GM18511 (cell line): Measurements from ENCODE around the gene TMEM167A.

ENCODE experiments used
- ATAC-seq: cut with Tn5 transposase; IDR thresholded peaks from one replicate; pipeline ENCODE4 v1.9.1; 2021; ENCODE audit warnings: mild to moderate bottlenecking, moderate library complexity; ENCODE audit not compliant: unreplicated experiment

The TMEM167A gene

GRCh38 chr5:83076742-83077661, at the start of gene TMEM167A, which contains the start of gene XRCC4:
Gene TMEM167A (minus strand): TSS chr5:83077394. CDS start chr5:83077323, 71 bp downstream.
Gene XRCC4 (plus strand): TSS chr5:83077547. CDS start chr5:83104920, 27,373 bp downstream.
- ATAC-seq, result peak; percentile 98

DNA sequence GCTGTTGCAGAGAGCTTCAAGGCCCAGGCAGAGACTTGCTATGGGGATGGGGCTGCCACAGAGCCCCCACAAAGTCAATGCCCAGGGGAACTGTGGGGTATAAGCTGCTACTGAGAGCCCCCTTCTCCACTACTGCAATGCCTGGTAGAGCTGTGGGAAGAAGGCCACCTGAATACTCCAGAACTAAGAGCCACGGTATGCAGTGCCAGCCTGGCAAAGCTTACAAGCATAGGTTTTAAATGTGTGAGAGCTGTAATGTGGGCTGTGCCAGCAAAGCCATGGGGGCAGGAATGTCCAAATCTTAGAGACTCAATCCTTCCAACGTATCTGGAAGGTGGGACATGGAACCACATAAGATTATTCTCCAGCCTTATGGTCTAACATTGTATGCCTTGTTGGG, 49.3 kb upstream of the TMEM167A start:
- no peak for ATAC-seq

GRCh38 chr5:83125560-83125959, 48.4 kb upstream of the TMEM167A start:
- no peak for ATAC-seq

GRCh38 chr5:83124593-83124992, 47.4 kb upstream of the TMEM167A start:
- no peak for ATAC-seq

- ATAC-seq, result no peak
Measured at GRCh38 chr5:83118976-83119375, 41.8 kb upstream of the TMEM167A start.

- ATAC-seq, result no peak
Measured at GRCh38 chr5:83118471-83118870, 41.3 kb upstream of the TMEM167A start.

DNA sequence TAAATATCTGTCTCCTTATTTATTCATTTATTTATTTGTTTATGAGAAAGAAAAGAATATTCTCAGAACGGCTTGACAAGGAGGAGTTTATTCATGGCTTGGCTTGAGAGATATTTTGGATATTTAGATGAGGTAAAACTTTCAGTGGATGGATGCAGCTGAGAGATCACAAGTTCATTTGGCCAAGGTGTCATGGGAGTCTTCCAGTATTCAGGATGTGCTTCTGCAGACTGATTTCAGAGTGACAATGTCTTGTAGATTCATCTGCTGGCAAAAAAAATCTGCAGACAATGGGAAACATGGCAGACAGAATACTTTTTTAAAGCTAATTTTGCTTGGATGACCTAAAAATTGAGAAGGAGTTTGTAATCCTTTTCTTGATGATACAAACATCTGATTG, 38.6 kb upstream of the TMEM167A start:
- no peak for ATAC-seq

DNA sequence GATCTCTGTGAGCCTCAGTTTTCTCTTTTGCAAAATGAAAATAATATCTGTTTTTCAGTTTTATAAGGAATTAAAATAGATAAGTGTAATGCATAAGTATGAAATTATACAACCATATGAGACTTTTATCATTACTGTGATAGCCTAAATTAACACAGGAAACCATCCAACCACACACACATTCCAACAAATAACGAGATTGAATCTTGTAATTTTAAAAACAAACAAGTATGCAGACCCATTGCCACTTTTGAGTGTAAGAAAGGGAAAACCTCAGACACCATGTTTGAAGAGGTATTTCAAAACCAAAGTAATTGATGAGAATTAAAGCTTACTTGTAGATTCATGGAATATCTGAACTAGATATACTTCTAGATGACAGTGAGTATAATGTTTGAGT, 32.2 kb upstream of the TMEM167A start:
- ATAC-seq, result no peak

- no peak for ATAC-seq
Measured at GRCh38 chr5:83107692-83108420, 30.7 kb upstream of the TMEM167A start.

DNA sequence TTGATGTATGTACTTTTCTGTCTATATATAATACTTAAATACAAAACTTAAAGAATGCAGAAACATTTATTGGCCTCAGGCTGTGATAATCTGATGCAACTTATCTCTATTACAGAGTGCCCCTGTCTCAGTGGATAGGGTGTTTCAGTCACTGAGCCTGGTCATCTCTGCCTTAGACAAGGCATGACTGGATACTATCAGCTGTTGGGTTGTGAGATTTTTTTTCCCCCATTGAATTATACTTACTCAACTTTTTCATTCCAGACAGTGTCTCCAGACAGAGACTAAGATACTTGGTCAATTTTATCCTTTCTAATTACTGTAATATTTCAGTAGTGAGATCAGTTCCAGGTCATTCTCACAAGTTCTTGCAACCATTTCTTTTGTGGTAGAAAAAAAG, 26.8 kb upstream of the TMEM167A start:
- ATAC-seq, result no peak

DNA sequence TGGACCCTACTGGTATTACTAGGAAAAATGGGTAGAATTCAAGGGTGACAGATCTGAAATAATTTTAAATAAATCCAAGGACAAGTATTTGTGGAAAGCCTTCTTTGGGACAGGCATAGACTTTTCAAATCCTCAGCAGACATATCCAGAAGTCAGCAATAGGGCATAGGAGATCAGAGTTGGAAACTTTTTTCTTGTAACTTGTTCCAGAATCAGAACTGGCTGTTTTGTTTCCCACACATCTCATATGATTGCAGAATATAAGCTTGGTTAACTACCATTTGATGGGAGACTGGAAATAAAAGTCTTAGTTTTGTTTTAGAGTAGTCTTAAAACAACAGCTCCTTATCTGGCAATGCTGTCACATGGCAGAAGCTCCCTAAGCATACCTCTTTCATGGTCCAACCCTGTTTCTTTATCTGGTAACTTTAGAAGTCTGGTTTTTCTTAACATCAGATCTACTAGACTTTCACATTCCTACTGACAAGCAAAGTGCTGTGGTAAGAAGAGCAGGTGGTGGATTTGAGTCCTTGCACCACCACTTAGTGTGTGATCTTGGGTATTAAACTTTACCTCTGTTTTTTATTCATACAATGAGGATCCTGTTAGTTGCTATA, 25.3 kb upstream of the TMEM167A start:
- ATAC-seq, result no peak

DNA sequence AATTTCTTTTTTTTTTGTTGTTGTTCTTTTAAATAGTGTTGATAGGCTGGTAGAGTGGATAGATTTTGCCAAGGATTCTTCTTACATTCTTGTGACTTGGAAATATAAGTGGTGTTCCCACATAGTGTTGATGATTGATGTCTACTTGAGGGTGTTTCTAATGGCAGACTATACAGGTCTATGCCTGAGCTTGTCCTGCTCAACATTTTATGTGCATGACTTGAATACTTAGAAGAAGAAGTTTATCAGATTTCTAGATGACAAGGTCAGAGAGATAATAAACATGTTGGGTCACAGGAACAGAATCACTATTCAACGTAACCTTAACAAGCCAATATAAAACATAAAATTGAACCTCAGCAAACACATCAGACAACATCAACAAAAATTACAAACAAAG, 24.3 kb upstream of the TMEM167A start:
- no peak for ATAC-seq

DNA sequence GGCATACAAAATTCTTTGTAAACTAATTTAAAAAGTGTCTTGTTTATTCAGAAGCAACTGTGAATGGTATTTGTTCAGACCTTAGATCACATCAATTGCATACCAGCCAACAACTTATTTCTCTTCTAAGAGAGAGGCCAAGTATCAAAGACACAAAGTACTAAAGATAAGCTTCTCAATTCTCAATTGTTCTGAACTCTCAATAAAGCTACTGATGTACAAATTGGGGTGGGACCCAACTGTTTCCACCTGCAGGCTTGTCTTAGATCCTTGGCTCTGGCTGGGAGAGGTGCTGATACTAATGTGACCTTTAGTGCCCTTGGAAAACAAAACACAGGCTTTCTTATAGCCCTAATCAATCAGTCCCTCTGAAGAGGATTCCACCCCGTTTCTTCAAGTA, 22.3 kb upstream of the TMEM167A start:
- ATAC-seq, result no peak

DNA sequence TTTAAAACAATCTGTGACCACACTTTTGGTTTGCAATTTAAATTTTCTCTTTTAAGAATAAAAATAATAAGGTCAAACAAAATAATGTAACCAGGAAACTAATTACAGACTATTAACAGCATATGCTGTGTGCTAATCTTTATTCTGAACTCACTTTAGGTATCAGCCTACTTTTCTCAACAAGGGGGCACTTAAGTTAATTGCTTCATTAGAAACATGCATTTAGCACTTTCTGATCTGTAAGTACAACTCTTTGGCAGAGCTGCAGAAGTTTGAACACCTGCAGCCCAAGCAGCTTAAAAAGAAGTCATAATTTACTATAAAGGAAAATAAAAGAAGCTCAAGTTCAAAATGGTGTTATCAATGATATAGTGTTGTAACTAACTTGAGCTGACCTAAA, 21.8 kb upstream of the TMEM167A start:
- no peak for ATAC-seq

DNA sequence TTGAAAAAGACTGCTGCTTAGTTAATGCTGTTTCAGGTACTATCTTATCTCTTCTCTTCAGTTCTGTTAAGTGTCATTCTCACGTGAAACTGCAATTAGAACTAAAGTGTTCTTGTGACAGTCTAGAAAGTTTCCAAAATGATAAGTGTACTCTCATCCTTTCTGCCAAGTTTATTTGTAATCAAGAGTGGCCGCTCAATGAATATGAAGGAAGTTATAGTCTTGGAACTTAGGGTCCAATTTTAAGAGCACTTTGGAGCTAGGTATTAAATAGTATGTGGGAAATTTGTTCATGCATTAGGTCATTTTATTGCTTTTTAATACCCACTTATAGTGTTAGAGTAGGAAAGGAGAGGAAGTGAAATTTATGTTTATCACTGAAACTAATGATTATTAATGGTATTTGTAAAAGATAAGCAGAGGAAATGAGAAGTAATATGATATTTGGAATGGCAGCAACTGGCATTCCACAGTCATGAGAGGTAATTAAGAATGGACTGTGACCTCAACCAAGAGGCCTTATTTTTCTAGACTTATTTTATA, 20.6 kb upstream of the TMEM167A start:
- ATAC-seq, result peak; percentile 64

DNA sequence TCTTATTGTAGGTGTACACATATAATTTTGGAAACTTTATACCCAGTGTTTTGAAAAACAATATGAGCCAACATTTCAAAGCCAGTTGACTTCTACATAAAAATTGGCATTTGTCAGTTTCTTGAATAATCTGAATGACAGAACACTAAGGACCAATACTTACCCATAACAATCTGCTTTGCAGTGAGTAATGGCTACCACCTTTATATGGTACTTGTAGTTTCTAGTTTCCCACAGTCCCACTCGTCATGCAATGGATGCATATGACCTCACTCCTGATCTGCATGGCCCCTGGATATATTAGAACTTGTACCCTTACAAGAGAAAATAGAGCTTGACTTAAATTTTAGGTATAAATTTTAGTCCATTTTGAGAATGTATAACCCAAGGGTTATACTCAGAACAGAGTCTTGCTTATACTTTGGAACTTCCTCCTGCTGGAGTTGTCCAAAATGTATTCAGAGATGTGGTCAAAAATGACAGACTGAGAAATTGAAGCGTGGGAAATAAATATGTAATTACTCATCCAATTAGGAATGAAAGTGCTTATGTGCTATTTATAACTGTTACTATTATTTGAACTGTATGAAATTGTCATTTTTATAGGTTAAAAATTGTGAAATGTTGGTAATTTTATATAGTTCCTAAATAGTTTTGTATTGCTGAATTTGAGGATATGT, 19.6 kb upstream of the TMEM167A start:
- ATAC-seq, result no peak

DNA sequence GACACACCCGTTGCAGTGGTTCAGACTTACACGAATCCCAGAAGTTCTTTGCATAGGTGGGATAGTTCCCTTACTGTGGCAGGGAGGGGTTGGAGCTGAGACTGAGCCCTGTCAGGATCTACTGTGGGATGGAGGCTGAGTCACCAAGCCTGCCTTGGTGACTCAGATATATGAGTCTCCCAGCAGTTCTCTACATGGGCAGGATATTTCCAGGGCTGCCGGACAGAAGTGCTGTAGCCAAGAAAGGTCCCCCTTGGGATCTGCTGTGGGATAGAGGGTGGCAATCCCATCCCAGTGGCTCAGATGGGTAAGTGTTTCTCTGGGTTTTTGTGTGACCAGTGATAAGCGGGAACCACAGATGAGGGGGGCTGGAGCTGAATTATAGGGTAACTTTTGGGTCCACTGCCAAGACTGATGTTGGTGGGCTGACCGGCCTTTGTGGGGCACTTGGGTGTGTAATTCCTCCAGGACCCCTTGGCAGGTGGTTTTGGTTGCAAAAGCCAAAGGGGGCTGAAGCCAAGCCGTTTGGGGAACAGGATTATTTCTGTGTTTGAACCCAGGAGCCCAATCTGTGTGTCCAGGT, 18.9 kb upstream of the TMEM167A start:
- no peak for ATAC-seq

DNA sequence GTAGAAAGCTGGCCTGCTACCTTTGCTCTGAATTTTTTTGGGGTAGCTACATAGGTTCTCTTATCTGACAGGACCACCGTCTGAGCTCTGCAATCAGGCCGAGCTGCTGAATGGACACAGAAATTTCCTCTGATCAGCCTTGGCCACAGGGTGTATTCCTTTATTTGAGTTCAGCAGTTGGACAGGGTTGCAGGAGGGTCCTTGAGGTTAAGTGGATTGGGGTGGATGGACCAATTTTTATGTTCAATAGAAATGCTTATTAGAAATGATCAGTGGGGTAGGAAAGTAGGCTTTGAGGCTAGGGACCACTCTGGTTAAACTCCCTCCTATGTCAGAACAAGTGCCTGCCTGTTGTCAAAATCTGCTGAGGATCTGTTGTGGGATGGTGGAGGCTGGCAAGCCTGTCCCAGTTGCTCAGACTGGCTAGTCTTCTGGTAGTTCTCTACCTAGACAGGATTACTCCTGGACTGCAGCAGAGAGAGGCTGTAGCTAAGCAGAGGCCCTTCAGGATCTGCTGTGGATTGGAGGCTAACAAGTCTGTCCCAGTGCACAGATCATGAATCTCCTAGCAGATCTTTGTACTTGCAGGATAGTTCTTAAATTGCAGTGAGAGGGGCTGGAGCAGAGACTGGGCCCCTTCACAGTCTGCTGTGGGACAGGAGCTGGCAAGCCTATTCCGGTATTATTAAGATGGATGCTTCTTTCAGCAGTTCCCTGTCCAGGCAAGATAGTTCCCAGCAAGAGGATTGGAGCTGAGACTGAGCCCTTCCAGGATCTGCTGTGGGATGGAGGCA, 18.2 kb upstream of the TMEM167A start:
- ATAC-seq, result no peak

DNA sequence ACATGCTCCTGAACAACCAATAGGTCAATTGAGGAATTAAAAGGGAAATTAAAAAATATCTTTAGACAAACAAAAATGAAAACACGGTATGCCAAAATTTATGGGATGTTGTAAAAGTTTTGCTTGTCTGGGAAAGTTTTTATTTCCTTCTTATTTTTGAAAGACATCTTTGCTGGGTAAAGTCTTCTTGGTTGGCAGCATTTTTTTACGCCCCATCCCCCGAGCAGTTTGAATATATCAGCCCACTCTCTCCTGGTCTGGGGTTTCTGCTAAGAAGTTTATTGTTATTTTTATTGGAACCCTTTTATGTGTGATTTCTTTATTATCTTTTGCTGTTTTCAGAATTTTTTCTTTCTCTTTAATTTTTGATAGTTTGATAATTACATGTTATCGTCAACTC, 16.5 kb upstream of the TMEM167A start:
- no peak for ATAC-seq

GRCh38 chr5:83092619-83093018, 15.4 kb upstream of the TMEM167A start:
- no peak for ATAC-seq
